HG03457 (cell line): ENCODE data around the gene VDAC2.
"Not testable (repeated sequence)": the region's sequence is repeated elsewhere in the genome, so short reads cannot be mapped to it uniquely, and the experiment has no call there.

Source experiments
- ATAC-seq: cut with Tn5 transposase; IDR thresholded peaks from one replicate; pipeline ENCODE4 v1.9.1; 2021; ENCODE audit warnings: moderate number of reproducible peaks; ENCODE audit not compliant: unreplicated experiment

The VDAC2 gene

GRCh38 chr10:75210282-75211006 is at the start of gene VDAC2:
TSS of gene VDAC2 (plus strand) at chr10:75210796. CDS start at chr10:75211159, 363 bp downstream.
- peak; percentile 88 for ATAC-seq

- ATAC-seq = peak; percentile 81
Observed at GRCh38 chr10:75165684-75166622, 44.6 kb upstream of the VDAC2 start.

GRCh38 chr10:75166623-75166972 is 44.0 kb upstream of the VDAC2 start:
- peak; percentile 32 for ATAC-seq

GRCh38 chr10:75168275-75168674 is 42.3 kb upstream of the VDAC2 start:
- no peak for ATAC-seq

GRCh38 chr10:75170215-75170614 is 40.4 kb upstream of the VDAC2 start:
- no peak for ATAC-seq

- ATAC-seq = no peak
Observed at GRCh38 chr10:75175046-75175445, 35.5 kb upstream of the VDAC2 start.

- ATAC-seq = no peak
Observed at GRCh38 chr10:75176046-75176445, 34.5 kb upstream of the VDAC2 start.

- no peak for ATAC-seq
Observed at GRCh38 chr10:75176736-75177135, 33.9 kb upstream of the VDAC2 start.

GRCh38 chr10:75179657-75180177 is 30.9 kb upstream of the VDAC2 start:
- no peak for ATAC-seq

GRCh38 chr10:75180592-75180991 is 30.0 kb upstream of the VDAC2 start:
- no peak for ATAC-seq

- ATAC-seq = no peak
Observed at GRCh38 chr10:75181073-75181472, 29.5 kb upstream of the VDAC2 start.

- ATAC-seq = no peak
Observed at GRCh38 chr10:75186310-75186709, 24.3 kb upstream of the VDAC2 start.

GRCh38 chr10:75187961-75188426 is 22.6 kb upstream of the VDAC2 start:
- no peak for ATAC-seq

GRCh38 chr10:75188522-75188921 is 22.1 kb upstream of the VDAC2 start:
- not testable (repeated sequence) for ATAC-seq

GRCh38 chr10:75189266-75190096 is 21.1 kb upstream of the VDAC2 start:
- no peak for ATAC-seq

GRCh38 chr10:75191821-75192568 is 18.6 kb upstream of the VDAC2 start:
- no peak for ATAC-seq

GRCh38 chr10:75194625-75195024 is 16.0 kb upstream of the VDAC2 start:
- ATAC-seq = not testable (repeated sequence)

- ATAC-seq = no peak
Observed at GRCh38 chr10:75195035-75195763, 15.4 kb upstream of the VDAC2 start.

GRCh38 chr10:75197066-75197465 is 13.5 kb upstream of the VDAC2 start:
- ATAC-seq = no peak
